HG02852 (cell line): ENCODE measurements around the gene ROBO2.

ENCODE experiments used
- ATAC-seq: cut with Tn5 transposase; IDR thresholded peaks from one replicate; pipeline ENCODE4 v1.9.1; 2021; ENCODE audit warnings: mild to moderate bottlenecking, moderate library complexity; ENCODE audit not compliant: unreplicated experiment

ROBO2 gene, protein sequence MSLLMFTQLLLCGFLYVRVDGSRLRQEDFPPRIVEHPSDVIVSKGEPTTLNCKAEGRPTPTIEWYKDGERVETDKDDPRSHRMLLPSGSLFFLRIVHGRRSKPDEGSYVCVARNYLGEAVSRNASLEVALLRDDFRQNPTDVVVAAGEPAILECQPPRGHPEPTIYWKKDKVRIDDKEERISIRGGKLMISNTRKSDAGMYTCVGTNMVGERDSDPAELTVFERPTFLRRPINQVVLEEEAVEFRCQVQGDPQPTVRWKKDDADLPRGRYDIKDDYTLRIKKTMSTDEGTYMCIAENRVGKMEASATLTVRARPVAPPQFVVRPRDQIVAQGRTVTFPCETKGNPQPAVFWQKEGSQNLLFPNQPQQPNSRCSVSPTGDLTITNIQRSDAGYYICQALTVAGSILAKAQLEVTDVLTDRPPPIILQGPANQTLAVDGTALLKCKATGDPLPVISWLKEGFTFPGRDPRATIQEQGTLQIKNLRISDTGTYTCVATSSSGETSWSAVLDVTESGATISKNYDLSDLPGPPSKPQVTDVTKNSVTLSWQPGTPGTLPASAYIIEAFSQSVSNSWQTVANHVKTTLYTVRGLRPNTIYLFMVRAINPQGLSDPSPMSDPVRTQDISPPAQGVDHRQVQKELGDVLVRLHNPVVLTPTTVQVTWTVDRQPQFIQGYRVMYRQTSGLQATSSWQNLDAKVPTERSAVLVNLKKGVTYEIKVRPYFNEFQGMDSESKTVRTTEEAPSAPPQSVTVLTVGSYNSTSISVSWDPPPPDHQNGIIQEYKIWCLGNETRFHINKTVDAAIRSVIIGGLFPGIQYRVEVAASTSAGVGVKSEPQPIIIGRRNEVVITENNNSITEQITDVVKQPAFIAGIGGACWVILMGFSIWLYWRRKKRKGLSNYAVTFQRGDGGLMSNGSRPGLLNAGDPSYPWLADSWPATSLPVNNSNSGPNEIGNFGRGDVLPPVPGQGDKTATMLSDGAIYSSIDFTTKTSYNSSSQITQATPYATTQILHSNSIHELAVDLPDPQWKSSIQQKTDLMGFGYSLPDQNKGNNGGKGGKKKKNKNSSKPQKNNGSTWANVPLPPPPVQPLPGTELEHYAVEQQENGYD (N-terminal part only)

DNA sequence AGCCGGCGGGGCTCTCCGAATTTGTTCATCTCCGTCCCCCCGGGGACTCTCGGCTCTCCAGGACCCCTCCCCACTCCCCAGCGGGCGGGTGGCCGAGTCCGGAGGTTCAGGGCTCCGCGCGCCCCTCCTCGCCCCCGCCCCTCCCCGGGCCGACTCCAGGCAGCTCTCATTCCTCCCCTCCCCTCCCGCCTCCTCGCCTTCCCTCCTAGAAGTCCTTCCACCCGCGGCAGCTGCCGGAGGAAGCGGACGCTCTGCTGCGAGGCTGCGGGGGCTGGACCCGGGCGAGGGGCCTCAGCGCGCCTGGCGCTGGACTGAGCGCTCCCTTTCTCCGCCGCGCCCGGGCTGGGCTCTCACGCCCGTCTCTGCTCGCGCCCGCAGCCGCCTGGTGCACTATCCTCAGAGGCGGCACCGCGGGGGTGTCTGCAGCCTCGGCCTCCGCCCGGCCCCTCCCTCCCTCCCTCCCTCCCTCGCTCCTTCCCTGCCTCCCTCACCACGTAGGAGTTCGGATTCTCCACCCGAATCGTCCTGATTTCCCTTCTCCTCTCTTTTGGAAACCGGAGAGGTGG, at the start of gene ROBO2:
Gene ROBO2 (plus strand): TSS at position 494 of the 566 bp plus-strand sequence. CDS start 687 bp downstream, outside the sequence.
- no peak for ATAC-seq

DNA sequence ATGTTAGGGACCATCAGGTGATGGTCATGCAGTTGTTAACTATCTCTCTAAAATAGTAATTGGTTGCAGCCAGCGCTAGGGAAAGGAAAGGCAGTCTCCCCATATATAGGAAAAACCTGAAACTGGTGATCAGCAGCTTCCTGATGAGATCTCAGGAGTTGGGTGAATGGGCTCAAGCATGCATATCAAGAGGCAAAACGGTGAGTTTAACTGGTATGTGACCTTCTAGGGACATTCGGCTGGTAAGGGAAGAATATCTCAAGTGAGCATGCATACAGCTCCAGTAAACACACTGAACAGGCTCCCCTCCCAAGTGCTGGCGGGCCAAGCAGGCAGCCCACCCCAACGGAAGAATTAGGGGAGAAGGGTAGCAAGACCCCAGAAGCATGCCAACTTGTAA, 49.3 kb upstream of the ROBO2 start:
- no peak for ATAC-seq

DNA sequence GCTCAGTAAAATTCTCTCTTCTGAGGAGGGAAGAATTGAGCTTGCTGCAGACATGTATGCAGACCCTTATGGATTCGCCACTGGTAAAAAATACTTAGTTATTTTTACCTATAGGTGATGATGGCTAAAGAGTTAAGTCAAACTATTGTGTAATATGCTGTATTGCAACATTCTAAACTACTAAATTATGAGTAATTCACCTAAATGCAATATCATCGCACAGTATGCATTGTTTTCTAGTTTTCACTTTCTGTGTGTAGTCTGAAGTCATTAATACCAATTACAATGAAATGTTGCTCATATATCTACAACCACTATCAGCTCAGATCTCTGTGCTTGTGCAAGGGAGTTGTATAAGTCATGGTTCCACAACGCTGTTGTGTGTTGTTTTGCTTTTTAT, 48.7 kb upstream of the ROBO2 start:
- no peak for ATAC-seq

DNA sequence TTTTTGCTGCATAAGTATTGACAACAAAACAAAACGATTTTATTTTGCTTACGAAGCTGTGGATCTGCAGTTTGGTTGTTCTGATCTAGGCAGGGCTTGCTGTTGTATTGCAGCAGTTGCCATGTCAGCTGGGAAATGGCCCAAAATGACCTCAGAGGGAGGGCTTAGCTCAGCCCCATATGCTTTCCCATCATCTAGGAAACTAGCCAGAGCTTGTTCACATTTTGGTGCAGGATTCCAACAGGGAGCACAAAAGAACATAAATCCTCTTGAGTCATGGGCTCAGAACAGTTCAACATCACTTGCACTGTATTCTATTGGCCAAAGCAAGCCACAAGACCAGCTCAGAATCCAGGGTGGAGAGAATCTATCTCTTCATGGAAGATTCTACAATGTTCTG, 42.2 kb upstream of the ROBO2 start:
- ATAC-seq: no peak

DNA sequence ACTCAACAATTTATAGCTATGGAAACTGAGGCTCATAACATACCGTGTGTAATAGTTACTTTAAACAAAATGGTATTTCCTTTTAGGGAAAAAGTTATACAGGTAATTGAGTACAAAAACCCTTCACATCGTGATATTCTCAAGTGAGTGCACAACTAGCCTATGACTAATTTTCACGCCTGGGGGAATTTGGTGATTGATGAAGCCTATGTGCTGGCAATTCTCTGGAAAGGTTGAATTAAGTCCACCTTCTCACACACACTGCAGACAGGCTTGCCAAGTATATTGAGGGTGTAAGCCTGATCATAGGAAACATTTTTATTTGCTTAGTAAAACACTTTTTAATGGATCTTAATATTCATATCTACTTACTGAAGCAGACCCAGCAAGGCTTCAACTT, 41.3 kb upstream of the ROBO2 start:
- no peak for ATAC-seq

DNA sequence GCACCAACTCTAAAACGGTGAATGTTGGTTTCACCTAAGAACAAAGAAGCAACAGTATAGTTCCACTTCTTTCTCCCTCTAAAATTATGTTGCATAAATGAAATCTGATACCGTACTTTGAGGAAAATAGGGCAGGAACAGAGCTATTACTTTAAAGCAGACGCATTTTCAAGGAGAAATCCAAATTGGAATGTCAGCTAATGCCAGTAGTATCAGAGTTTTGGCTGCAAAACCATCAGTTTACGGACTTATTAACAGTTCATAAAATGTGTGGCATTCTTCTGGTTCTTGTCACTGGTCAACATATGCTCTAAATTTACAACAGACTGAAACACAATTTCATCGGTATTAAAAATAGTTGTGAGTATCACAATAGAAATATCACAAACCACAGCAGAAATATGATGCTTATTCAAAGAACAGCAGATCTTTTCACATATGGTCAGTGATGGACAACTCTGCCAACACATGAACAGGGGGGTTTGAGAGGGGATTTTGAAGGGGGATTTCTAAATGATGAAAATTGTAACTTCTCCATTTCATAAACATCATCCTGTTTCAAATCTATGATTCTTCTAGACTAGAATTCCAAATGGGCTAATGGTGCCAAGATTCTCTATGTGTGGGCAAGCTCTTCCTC, 38.7 kb upstream of the ROBO2 start:
- no peak for ATAC-seq

DNA sequence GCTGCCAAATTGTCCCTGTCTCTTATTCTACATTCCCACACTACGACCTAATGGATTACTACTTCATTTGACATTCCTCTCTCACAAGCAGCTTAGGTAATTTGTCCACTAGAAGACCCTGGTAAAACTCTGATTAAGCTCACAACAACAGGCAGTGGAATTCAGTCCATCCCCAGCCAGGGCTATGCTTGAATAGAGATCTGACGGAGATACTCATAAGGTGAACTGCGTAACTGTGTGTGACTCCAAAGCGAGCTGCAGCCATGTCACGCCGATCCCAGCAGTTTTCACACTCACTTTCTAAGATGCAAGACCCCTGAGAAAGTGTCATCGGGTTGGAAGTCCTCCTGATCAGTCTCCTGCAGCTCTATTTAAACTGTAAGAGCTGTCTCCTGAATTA, 25.7 kb upstream of the ROBO2 start:
- ATAC-seq: no peak

DNA sequence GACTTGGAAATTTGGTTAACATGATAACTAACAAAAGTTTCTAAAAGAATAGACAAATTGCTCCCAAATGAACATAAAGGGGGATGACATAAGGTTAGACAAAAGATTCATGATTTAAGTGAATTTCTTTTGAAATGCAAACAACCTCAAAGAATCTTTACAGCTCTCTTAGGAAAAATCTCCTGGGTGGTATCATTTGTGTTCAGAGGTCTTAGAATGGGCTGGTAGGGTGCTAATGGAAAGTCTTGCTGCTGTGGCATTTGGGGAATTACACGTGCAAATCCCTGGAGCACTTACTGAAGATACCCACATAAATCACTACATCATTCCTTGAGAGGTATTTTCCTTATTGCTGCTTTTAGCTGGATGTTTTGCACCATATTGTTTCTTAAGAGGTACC, 14.4 kb upstream of the ROBO2 start:
- ATAC-seq: no peak

DNA sequence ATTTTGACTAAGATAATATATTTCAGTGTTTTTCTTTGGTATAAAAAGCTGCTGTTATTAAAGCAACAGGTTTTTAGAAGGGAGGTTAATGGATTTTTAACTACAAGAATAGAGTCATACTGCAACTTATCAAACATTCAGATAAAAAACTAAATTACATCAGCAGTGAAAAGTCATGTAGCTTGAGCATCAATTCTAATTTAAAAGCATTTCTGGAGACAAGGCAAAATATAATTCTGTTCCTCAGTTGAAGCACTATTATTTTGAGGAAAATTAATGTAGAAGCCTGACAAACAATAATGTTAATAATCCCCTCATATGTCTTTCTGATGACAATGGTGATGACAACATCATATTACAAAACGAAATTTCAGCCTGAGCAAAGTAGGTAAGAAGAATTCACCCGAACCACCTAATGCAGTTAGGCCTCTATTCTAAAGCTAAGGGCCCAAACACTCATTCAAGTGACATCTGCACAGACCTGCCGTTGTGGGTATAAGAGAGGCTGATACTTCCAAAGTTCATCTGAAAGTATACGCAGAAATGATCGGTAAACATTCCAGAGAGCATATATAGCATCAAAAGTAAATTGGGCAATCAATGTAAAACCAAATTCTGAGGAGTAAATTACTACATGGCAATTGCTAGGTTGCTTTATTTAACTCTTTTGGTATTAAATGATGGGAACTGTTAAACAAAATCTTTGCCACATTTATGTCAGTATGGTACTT, 12.8 kb upstream of the ROBO2 start:
- no peak for ATAC-seq

DNA sequence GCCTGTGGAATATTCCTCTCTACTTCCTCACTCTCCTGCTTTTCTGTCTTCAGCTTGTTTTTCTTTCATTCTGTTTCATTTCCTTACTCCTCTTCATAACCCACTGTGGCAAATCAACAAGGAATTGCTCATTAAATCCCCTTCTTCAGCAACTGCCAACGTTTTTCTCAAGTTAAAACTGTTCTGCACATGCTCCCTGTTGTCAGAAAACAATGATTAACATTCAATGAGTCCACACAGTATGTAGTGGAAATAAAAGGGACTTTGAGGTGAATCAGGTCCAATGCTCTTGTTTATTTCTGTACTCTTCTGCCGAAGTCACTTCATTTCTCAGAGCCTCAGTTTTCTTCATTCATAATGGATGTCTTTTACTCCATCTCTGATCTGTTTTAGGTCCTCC, 11.9 kb upstream of the ROBO2 start:
- no peak for ATAC-seq

DNA sequence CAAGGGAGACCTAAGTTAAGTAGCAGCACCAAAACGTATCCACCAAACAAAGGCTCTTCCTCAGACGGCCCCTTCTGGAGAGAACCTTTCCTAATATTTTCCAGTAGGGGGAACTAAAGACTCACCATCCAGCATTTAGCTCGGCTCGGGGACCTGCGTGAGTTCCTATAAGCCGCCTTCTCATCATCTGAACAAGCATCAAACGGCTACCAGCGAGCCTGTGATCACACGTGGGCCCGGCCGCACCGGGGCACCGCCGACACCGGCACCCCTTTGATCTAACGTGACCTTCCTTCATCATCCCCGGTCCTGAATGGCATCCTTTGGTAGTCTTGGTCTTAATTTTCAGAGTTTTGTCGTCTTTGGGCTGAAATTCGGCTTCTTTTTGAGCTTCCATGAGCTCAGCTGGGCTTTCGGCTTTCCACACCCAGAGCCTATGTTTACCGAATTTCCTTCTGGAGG, 1.4 kb upstream of the ROBO2 start:
- no peak for ATAC-seq

DNA sequence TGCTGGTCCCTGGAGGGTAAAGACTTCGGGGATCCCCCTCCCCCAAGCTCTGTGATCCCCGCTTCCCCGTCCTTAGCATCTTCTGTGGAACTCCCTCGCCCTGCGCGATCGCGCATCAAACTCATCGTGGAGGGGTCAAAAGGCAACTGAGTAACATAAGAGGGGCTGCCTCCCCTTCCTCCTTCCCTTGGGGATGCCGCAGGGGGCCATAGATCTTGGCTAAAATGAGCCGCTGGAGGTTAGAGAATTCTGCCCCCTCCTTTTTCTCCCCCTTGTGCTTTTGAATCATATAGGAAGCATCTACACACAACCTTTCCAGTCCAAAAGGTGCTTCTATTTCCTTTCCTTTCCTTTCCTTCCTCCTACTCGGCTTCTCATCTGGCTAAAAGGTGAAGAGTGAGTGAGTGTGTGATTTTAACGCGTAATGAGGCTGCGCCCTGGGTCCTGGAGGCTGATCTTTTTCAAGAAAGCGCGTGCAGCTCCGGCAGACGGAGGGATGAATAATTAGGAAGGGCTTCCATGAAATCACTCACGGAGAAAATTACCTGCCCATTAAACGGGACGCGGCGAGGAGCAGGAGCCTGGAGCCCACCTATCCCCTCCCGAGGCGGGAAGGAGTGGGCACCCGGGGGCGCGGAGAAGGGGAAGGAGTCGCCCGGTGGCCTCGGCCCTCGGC, 831 bp upstream of the ROBO2 start:
- ATAC-seq: no peak

DNA sequence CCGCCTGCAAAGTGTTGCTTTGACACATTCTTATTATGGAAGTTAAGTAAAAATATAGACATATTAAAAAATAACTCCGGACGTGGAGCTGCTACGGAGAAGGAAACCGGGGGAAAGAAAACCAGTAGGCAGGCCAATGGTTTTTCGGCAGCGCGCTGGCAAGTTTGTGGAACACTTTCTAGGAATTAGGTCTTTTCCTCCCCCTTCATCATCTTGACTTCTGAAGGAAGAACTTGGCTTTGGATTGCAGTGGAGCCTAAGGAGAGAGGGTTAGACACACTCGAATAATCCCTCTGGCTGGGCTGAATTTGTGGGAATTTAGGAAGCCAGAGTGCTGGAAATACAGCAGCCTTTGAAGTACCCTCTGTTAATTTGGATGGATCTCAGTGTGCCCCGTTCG, 317 bp downstream of the ROBO2 start:
- ATAC-seq: no peak

DNA sequence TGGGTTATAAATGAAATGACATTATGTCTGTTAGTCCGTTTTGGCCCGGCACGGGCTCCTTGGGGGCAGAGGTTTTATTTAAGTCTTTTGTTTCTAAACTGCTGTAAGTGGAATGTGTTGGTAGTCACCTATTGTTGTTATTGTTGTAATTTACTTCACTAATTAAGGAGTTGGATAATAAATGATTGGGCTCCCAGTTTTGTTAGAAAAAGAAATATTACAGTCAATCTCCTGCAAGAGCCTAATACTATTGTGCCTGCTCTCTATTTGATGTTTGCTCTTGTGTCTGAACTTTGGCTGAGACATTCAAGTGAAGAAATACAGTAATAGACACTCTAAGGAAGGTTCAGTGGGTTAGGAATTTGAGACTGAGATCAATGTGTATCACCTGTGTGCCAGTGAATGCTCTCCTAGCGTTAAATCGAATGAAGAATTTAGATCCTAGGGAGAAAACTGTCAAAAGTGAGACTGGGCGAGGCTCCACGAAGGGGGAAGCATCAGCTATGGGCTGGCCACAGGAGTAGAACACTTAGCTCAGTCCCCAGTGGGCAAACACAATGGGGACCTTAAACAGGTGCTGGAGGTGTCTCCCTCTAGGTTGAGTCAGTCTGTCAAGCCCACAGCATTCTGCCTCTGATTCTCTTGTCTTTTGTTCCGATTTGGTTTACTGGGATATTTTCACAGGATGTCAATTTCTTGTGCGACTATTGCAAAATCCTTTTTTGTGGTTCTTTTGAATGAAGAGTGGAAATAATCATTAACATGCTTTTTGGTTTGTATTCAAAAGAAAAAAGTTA, 1.2 kb downstream of the ROBO2 start:
- ATAC-seq: no peak

DNA sequence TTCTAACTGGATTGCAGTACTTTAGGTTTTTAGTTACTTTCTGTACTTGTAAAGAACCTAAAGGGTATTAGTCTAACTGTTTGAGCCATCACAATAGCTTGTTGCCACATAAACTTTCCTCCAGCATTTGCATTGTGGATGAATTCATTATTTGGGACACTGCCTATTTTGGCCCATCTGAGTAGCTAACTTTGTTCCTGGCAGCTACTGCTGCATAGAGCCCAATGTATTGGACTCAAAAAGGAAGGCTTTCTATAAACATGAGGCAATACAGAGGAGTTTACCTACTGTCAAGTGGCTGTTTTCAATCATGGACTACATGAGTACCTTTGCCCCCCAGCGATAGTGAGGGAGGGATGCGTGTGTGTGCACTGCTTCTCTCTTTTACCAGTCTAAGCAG, 1.9 kb downstream of the ROBO2 start:
- no peak for ATAC-seq

DNA sequence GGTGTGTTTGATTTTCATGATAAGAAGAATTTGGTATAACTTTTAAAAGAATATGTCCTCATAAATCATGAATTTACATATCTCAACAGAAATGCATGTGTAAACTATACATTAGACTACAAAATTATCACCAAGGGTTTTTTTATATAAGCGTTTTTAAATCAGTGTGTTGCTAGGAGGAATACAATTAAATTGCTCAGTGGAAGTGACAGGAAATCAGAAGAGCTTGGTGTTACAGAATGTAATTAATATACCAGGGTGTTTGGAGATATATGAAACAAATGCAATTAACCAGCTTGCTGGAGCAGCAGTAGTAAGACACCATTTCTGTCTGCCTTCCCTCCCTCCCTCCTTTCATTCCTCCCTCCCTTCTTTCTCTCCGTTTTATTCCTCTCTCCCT, 2.4 kb downstream of the ROBO2 start:
- ATAC-seq: no peak

DNA sequence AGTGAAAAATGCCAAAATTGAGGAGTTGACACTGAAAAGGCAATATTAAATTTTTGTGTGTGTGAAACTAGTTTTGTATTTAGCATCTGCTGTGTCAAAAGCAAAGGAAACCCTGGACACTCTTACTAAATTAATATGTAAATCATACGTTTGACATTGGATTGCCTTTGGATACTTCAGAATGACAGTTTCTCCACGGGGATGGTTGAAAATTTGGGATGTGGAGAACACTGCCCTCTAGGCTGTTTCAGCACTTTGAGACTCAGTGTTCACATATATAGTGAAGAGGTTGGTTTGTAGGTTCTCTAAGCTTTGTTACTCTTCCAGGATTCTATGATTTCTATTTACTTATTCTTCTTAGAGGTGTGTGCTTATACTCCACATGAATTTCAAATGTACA, 3.0 kb downstream of the ROBO2 start:
- no peak for ATAC-seq

DNA sequence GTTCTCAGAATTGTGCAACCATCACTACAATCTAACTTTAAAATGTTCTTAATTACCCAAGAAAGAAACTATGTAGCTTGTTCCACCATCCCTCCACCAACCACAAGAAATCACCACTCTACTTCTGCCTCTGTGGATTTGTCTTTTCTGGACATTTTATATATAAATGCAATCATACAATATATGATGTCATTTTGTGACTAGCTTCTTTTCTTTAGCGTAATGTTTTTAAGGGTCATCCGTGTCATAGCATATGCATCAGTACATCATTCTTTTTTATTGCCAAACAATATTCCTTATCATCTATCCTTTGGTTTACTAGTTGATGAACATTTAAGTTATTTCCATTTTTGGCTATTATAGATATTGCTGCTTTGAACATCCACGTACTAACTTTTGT, 5.8 kb downstream of the ROBO2 start:
- no peak for ATAC-seq

DNA sequence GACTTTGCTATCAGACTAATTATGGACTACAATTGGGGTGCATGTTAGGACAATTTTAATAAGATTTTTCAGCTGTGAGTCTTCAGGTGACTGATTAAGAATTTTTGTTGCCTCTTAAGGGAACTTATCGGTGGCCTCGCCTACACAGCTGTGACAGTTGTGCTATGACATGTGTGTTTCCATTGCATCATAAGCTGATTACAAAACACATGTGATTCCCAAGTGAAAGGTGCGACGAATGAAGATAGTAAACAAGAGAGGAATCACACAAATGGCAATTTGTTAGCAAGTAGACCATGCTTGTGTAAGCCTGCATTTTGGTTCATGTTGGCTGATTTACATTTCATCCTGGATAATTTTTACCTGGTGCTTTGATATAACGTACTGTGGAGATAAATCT, 8.3 kb downstream of the ROBO2 start:
- no peak for ATAC-seq
